Stimulated activated naive CD8-positive, alpha-beta T cell treated with anti-CD3 and anti-CD28 coated beads, Interleukin-15, Interleukin-2, amounts not matched to agents 100 ng/mL and 50 ng/mL, for 24 hours (primary cell): Measurements from ENCODE around the gene LMNA.

Experiments used
- H3K27ac Mint-ChIP-seq: one replicate; pipeline ENCODE4 v1.8.0; 2021; ENCODE audit warnings: mild to moderate bottlenecking, mixed read lengths
- H3K27me3 Mint-ChIP-seq: one replicate; pipeline ENCODE4 v1.8.0; 2021; ENCODE audit warnings: mixed read lengths
- H3K36me3 Mint-ChIP-seq: one replicate; pipeline ENCODE4 v1.8.0; 2021; ENCODE audit warnings: low read depth, mixed read lengths
- H3K4me1 Mint-ChIP-seq: one replicate; pipeline ENCODE4 v1.8.0; 2021; ENCODE audit warnings: low read depth, mixed read lengths
- H3K4me3 Mint-ChIP-seq: one replicate; pipeline ENCODE4 v1.8.0; 2021; ENCODE audit warnings: mild to moderate bottlenecking, mixed read lengths
- H3K9me3 Mint-ChIP-seq: one replicate; pipeline ENCODE4 v1.8.0; 2021; ENCODE audit warnings: mixed read lengths

LMNA gene

GRCh38 chr1:156148216-156148615 lies 33.7 kb downstream of the LMNA start:
- Mint-ChIP-seq H3K4me1 (peaks cover 71% of the 10 kb centered on the region), H3K4me3 (peak overlapping the region; percentile 11), H3K27me3 (no peaks in the 10 kb centered on the region), H3K9me3 (no peaks in the 10 kb centered on the region), H3K27ac (peak overlapping the region; percentile 90), H3K36me3 (no peaks in the 10 kb centered on the region)

GRCh38 chr1:156149374-156150332 lies 35.1 kb downstream of the LMNA start:
- Mint-ChIP-seq H3K4me3 (no peak overlapping the region), H3K36me3 (peaks cover 3% of the 10 kb centered on the region)

GRCh38 chr1:156150333-156151011 lies 36.0 kb downstream of the LMNA start:
- Mint-ChIP-seq H3K4me1 (peaks cover 94% of the 10 kb centered on the region), H3K27ac (peak overlapping the region; percentile 71), H3K9me3 (no peaks in the 10 kb centered on the region), H3K27me3 (no peaks in the 10 kb centered on the region), H3K4me3 (no peak overlapping the region), H3K36me3 (peaks cover 7% of the 10 kb centered on the region)

More at GRCh38 chr1:156149374-156150332, 35.1 kb downstream of the LMNA start:
- Mint-ChIP-seq H3K27ac (peak overlapping the region; percentile 79), H3K4me1 (peaks cover 86% of the 10 kb centered on the region), H3K9me3 (no peaks in the 10 kb centered on the region), H3K27me3 (no peaks in the 10 kb centered on the region)

GRCh38 chr1:156151093-156151688 lies 36.7 kb downstream of the LMNA start:
- Mint-ChIP-seq H3K4me1 (peaks cover 94% of the 10 kb centered on the region), H3K9me3 (no peaks in the 10 kb centered on the region), H3K36me3 (peaks cover 14% of the 10 kb centered on the region), H3K27ac (peak overlapping the region; percentile 71), H3K4me3 (no peak overlapping the region), H3K27me3 (no peaks in the 10 kb centered on the region)

GRCh38 chr1:156152628-156153027 lies 38.1 kb downstream of the LMNA start:
- Mint-ChIP-seq H3K36me3 (peaks cover 26% of the 10 kb centered on the region), H3K4me1 (peaks cover 97% of the 10 kb centered on the region), H3K27ac (peak overlapping the region; percentile 93), H3K9me3 (no peaks in the 10 kb centered on the region), H3K27me3 (no peaks in the 10 kb centered on the region), H3K4me3 (peak overlapping the region; percentile 91)

GRCh38 chr1:156153362-156153761 lies 38.9 kb downstream of the LMNA start, which contains the start of gene SEMA4A:
Gene SEMA4A (plus strand): TSS chr1:156153585. CDS start chr1:156154579, 994 bp downstream.
- Mint-ChIP-seq H3K27me3 (no peaks in the 10 kb centered on the region), H3K36me3 (peaks cover 34% of the 10 kb centered on the region), H3K4me1 (peaks cover 97% of the 10 kb centered on the region), H3K4me3 (peak within 1 kb of the TSS; percentile 91), H3K27ac (peak within 1 kb of the TSS; percentile 93), H3K9me3 (no peaks in the 10 kb centered on the region)

GRCh38 chr1:156154317-156154749 lies 39.8 kb downstream of the LMNA start:
- H3K4me1 Mint-ChIP-seq: peaks cover 99% of the 10 kb centered on the region
- peak overlapping the region; percentile 91 for H3K4me3 Mint-ChIP-seq
- H3K27me3 Mint-ChIP-seq: no peaks in the 10 kb centered on the region
- H3K36me3 Mint-ChIP-seq: peaks cover 43% of the 10 kb centered on the region
- H3K9me3 Mint-ChIP-seq: no peaks in the 10 kb centered on the region
- H3K27ac Mint-ChIP-seq: peak overlapping the region; percentile 93

- H3K4me1 Mint-ChIP-seq: peaks cover 99% of the 10 kb centered on the region
- peak overlapping the region; percentile 29 for H3K27ac Mint-ChIP-seq
- peaks cover 57% of the 10 kb centered on the region for H3K36me3 Mint-ChIP-seq
- H3K9me3 Mint-ChIP-seq: no peaks in the 10 kb centered on the region
- H3K27me3 Mint-ChIP-seq: no peaks in the 10 kb centered on the region
- peak overlapping the region; percentile 91 for H3K4me3 Mint-ChIP-seq
Observed at GRCh38 chr1:156155756-156156510, 41.4 kb downstream of the LMNA start.

GRCh38 chr1:156157506-156157905 lies 43.0 kb downstream of the LMNA start:
- Mint-ChIP-seq H3K27ac (peak overlapping the region; percentile 32), H3K9me3 (no peaks in the 10 kb centered on the region), H3K36me3 (peaks cover 66% of the 10 kb centered on the region), H3K27me3 (no peaks in the 10 kb centered on the region), H3K4me1 (peaks cover 96% of the 10 kb centered on the region), H3K4me3 (peak overlapping the region; percentile 91)

- Mint-ChIP-seq H3K4me3 (peak overlapping the region; percentile 91), H3K36me3 (peaks cover 68% of the 10 kb centered on the region), H3K27me3 (no peaks in the 10 kb centered on the region), H3K4me1 (peaks cover 93% of the 10 kb centered on the region), H3K9me3 (no peaks in the 10 kb centered on the region), H3K27ac (no peak overlapping the region)
Observed at GRCh38 chr1:156157966-156158365, 43.5 kb downstream of the LMNA start.

GRCh38 chr1:156160000-156160742 lies 45.7 kb downstream of the LMNA start:
- H3K27ac Mint-ChIP-seq: peak overlapping the region; percentile 80
- no peaks in the 10 kb centered on the region for H3K27me3 Mint-ChIP-seq
- no peaks in the 10 kb centered on the region for H3K9me3 Mint-ChIP-seq
- peaks cover 77% of the 10 kb centered on the region for H3K36me3 Mint-ChIP-seq
- peak overlapping the region; percentile 71 for H3K4me3 Mint-ChIP-seq
- H3K4me1 Mint-ChIP-seq: peaks cover 82% of the 10 kb centered on the region

- H3K9me3 Mint-ChIP-seq: no peaks in the 10 kb centered on the region
- H3K4me1 Mint-ChIP-seq: peaks cover 82% of the 10 kb centered on the region
- no peaks in the 10 kb centered on the region for H3K27me3 Mint-ChIP-seq
- H3K36me3 Mint-ChIP-seq: peaks cover 78% of the 10 kb centered on the region
- peak overlapping the region; percentile 80 for H3K27ac Mint-ChIP-seq
- H3K4me3 Mint-ChIP-seq: peak overlapping the region; percentile 71
Observed at GRCh38 chr1:156160743-156161171, 46.2 kb downstream of the LMNA start.

- peaks cover 75% of the 10 kb centered on the region for H3K36me3 Mint-ChIP-seq
- peaks cover 71% of the 10 kb centered on the region for H3K4me1 Mint-ChIP-seq
- H3K4me3 Mint-ChIP-seq: no peak overlapping the region
- peak overlapping the region; percentile 67 for H3K27ac Mint-ChIP-seq
- no peaks in the 10 kb centered on the region for H3K27me3 Mint-ChIP-seq
- H3K9me3 Mint-ChIP-seq: no peaks in the 10 kb centered on the region
Observed at GRCh38 chr1:156162430-156163037, 48.0 kb downstream of the LMNA start.
